HEK293T (cell line): ENCODE measurements around the gene PTPRM.

Experiments used
- CTCF ChIA-PET: fragments of 350-600 bp; formaldehyde crosslinking; extraction: SDS; loops from one replicate; lab custom pipeline; 2021; ENCODE audit warnings: antibody characterized with exemption, inconsistent platforms; lab: Yijun Ruan, JAX
- POLR2A ChIA-PET: fragments of 350-600 bp; formaldehyde crosslinking; extraction: SDS; loops from one replicate; lab custom pipeline; 2020; ENCODE audit warnings: antibody characterized with exemption, inconsistent platforms; lab: Yijun Ruan, JAX
- DNase-seq: peaks from one replicate; pipeline ENCODE4 v3.0.0; 2012; ENCODE audit warnings: mixed read lengths; ENCODE audit errors: extremely low spot score
- ARNT ChIP-seq: fragments of 450-650 bp; IDR thresholded peaks from 2 replicates; pipeline ENCODE4 v1.6.1; 2017; ENCODE audit warnings: mild to moderate bottlenecking
- BHLHE40 ChIP-seq: fragments of 450-650 bp; IDR thresholded peaks from 2 replicates; pipeline ENCODE4 v1.6.1; 2016; ENCODE audit warnings: mild to moderate bottlenecking, moderate library complexity, borderline replicate concordance
- CTBP1 ChIP-seq: fragments of 450-650 bp; IDR thresholded peaks from 2 replicates; pipeline ENCODE4 v1.6.1; 2016; ENCODE audit warnings: borderline replicate concordance
- ELF4 ChIP-seq: fragments of 450-650 bp; IDR thresholded peaks from 2 replicates; pipeline ENCODE4 v1.6.1; 2017; ENCODE audit warnings: antibody characterized with exemption
- FOXA1 ChIP-seq: fragments of 450-650 bp; IDR thresholded peaks from 2 replicates; pipeline ENCODE4 v1.6.1; 2016; ENCODE audit warnings: mild to moderate bottlenecking
- FOXK2 ChIP-seq: fragments of 450-650 bp; IDR thresholded peaks from 2 replicates; pipeline ENCODE4 v1.6.1; 2016; ENCODE audit warnings: mild to moderate bottlenecking
- FOXM1 ChIP-seq: fragments of 450-650 bp; IDR thresholded peaks from 2 replicates; pipeline ENCODE4 v1.6.1; 2017; ENCODE audit warnings: mild to moderate bottlenecking, borderline replicate concordance
- HDGF ChIP-seq: fragments of 450-650 bp; IDR thresholded peaks from 2 replicates; pipeline ENCODE4 v1.6.1; 2017; ENCODE audit warnings: antibody characterized with exemption, borderline replicate concordance
- L3MBTL2 ChIP-seq: fragments of 450-650 bp; conservative IDR thresholded peaks from 2 replicates; pipeline ENCODE4 v1.6.1; 2016; ENCODE audit warnings: mild to moderate bottlenecking
- LEF1 ChIP-seq: fragments of 450-650 bp; IDR thresholded peaks from 2 replicates; pipeline ENCODE4 v1.6.1; 2017; ENCODE audit warnings: mild to moderate bottlenecking, borderline replicate concordance
- NFRKB ChIP-seq: fragments of 450-650 bp; IDR thresholded peaks from 2 replicates; pipeline ENCODE4 v1.6.1; 2016; ENCODE audit warnings: mild to moderate bottlenecking, moderate library complexity
- SP1 ChIP-seq: fragments of 450-650 bp; IDR thresholded peaks from 2 replicates; pipeline ENCODE4 v1.6.1; 2017
- SUZ12 ChIP-seq: fragments of 450-650 bp; IDR thresholded peaks from 2 replicates; pipeline ENCODE4 v1.6.1; 2016; ENCODE audit warnings: mild to moderate bottlenecking
- TARDBP ChIP-seq: fragments of 450-650 bp; IDR thresholded peaks from 2 replicates; pipeline ENCODE4 v1.6.1; 2016
- ZNF384 ChIP-seq: fragments of 450-650 bp; IDR thresholded peaks from 2 replicates; pipeline ENCODE4 v1.6.1; 2016
- TF ChIP-seq, protein P1 (sequence below): fragments of 450-650 bp; IDR thresholded peaks from 2 replicates; pipeline ENCODE4 v1.6.1; 2016

Gene PTPRM

DNA sequence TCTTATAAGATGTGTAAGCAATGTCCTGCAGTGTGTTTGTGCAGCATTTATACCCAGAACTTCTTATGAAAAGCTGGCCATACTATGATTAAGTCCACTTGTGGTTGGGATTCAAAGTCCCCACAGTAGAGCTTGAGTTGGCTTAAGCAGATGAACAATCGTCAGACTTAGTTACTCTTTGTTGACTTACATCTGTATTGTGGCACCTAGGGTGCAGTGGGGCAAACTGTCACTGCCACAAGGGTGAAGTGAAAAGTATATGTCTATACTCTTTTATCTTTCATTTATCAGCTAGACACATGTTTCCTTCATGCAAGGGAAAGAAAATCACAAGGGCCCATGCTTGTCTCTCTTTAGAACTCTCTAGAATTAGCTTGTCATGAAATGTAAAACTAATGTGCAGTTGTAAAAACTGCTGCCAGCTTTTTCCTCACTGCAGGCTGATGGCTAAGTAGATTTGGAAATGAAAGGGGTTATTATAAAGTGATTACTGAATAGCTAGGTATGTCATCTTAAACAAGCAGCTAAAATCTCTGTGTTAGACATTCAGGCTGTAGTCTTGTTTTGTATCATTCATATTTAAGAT, 474.5 kb downstream of the PTPRM start:
- no peak for TF ChIP-seq FOXM1
- TF ChIP-seq ZNF384 = no peak
- TF ChIP-seq HDGF = no peak
- no peak for TF ChIP-seq CTBP1
- TF ChIP-seq ARNT = no peak
- no peak for TF ChIP-seq FOXA1
- no peak for TF ChIP-seq SUZ12
- no peak for TF ChIP-seq SP1
- TF ChIP-seq NFRKB = no peak
- TF ChIP-seq LEF1 = no peak
- TF ChIP-seq BHLHE40 = no peak
- TF ChIP-seq, protein P1, sequence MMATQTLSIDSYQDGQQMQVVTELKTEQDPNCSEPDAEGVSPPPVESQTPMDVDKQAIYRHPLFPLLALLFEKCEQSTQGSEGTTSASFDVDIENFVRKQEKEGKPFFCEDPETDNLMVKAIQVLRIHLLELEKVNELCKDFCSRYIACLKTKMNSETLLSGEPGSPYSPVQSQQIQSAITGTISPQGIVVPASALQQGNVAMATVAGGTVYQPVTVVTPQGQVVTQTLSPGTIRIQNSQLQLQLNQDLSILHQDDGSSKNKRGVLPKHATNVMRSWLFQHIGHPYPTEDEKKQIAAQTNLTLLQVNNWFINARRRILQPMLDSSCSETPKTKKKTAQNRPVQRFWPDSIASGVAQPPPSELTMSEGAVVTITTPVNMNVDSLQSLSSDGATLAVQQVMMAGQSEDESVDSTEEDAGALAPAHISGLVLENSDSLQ = no peak
- no peak for TF ChIP-seq FOXK2
- TF ChIP-seq L3MBTL2 = no peak
- TF ChIP-seq ELF4 = no peak
- no peak for TF ChIP-seq TARDBP
- POLR2A ChIA-PET = no interaction called here
- CTCF ChIA-PET = no interaction called here
- DNase-seq = no peak

DNA sequence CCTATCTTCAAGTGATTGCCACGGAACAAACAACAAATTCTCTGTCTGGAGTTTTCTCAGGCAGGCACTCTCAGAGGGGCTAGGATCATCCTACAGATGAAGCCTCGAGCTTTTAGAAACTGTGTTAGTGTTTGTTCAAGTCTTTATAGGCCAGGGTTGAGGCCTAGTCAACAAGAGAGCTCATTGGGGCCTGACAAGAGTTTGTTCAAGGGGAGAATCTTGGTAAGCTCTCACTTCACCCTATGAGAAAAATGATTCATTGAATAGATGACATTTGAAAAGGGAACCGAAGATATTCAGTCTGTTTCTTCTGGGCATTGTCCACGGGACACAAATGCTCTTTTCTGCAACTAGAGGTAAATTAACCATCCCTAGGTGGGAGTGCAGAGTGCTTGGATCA, 476.9 kb downstream of the PTPRM start:
- no peak for DNase-seq
- TF ChIP-seq BHLHE40 (no peak), ARNT (no peak), FOXA1 (no peak), ELF4 (no peak), L3MBTL2 (no peak), ZNF384 (no peak), CTBP1 (no peak), HDGF (no peak), NFRKB (no peak), SUZ12 (no peak), LEF1 (no peak), FOXK2 (no peak)
- TF ChIP-seq, protein P1 = no peak
- ChIA-PET POLR2A (no interaction called here), CTCF (no interaction called here)

DNA sequence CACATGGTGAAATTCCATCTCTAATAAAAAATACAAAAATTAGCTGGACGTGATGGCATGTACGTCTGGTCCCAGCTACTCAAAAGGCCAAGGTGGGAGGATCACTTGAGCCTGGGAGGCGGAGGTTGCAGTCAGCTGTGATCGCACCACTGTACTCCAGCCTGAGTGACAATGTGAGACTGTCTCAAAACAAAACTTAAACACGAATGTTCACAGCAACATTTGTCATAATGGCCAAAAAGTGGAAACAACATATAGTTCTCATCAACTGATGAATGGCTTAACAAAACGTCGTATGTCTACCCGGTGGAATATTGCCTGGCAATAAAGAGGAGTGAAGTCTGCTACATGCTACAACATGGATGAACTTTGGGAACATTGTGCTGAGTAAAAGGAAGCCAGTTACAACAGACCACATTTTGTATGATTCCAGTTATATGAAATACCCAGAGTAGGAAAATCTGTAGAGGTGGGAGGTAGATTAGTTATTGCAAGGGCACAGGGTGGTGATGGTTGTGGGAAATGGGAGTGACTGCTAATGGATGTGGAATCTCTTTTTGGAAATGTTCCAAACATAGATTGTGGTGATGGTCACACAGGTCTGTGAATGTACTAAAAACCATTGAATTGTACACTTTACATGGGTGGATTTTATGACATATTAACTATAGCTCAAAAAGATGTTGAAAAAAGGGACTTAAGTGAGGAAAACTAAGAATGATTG, 478.2 kb downstream of the PTPRM start:
- CTCF ChIA-PET = no interaction called here
- POLR2A ChIA-PET = no interaction called here
- no peak for DNase-seq
- TF ChIP-seq SP1 (no peak), SUZ12 (no peak), L3MBTL2 (no peak), FOXK2 (no peak), NFRKB (no peak), TARDBP (no peak), FOXA1 (no peak), HDGF (no peak)
- TF ChIP-seq, protein P1 = no peak

DNA sequence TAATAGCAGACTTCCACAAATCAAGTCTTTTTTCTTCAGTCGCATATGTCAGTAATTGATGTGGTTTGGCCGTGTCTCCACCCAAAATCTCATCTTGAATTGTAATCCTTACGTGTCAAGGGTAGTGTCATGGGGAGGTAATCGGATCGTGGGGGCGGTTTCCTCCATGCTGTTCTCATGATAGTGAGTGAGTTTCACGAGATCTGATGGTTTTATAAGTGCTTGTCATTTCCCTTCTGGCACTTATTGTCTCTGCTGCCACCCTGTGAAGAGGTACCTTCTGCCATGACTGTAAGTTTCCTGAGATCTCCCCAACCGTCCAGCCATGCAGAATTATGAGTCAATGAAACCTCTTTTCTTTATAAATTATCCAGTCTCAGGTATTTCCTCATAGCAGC, 478.8 kb downstream of the PTPRM start:
- ChIA-PET CTCF (no interaction called here), POLR2A (no interaction called here)
- TF ChIP-seq BHLHE40 = no peak
- no peak for TF ChIP-seq FOXK2
- TF ChIP-seq SUZ12 = no peak
- TF ChIP-seq, protein P1 = no peak
- DNase-seq = no peak

DNA sequence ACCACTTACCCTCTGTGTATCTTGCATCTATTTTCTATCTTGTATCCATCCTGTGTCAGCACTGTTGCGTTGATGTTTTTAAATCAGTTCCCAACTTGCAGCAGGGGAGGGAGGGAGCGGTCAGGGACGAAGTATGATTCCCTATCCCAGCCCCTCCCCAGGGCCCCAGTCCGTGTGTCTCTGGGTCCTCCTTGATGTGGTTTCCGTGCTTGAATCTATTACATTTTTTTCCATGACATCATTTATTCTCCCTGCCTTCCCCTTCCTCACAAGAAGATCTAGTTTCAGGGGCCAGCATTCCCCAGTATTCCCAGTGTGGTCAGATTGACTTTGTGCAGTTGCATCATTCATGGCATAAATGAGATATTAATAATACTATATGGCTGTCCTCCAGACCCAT, 479.3 kb downstream of the PTPRM start:
- ChIA-PET CTCF (no interaction called here), POLR2A (no interaction called here)
- no peak for DNase-seq

More for the DNA sequence above, 479.3 kb downstream of the PTPRM start:
- no peak for TF ChIP-seq LEF1
- TF ChIP-seq, protein P1 = no peak
- TF ChIP-seq ELF4 = no peak
- no peak for TF ChIP-seq CTBP1
- TF ChIP-seq HDGF = no peak
- no peak for TF ChIP-seq FOXM1
- no peak for TF ChIP-seq TARDBP
- no peak for TF ChIP-seq NFRKB
- no peak for TF ChIP-seq SUZ12
- no peak for TF ChIP-seq BHLHE40
- TF ChIP-seq SP1 = no peak
- TF ChIP-seq ZNF384 = no peak
- no peak for TF ChIP-seq L3MBTL2
- TF ChIP-seq FOXA1 = no peak
- no peak for TF ChIP-seq FOXK2
